ENCODE measurements around the gene GC.

GRCh38 chr4:71694961-71695360, 88.9 kb downstream of the GC start:
- TF ChIP-seq CTCF (IDR thresholded peaks at IDR 0.05) (no peak), POLR2A (IDR thresholded peaks at IDR 0.05) (no peak)
